A549 treated with GW870086 at 1 μM for 4 hours (cell line): ENCODE results near the gene TEX53. TPM values are rescaled to one million over a fixed set of nuclear protein-coding genes. Genes with fewer than 3 reads are reported as not detected.

Experiments
- total RNA-seq: library from RNA; stranded (reverse); fragments of 200-300 nt; extraction: Qiagen RNA extraction; gene quantifications from 5 replicates; pipeline ENCODE4 v1.2.3, GENCODE V29; 2022; ENCODE audit warnings: low read depth

Gene TEX53
- not detected in 5 replicates for total RNA-seq

DNA sequence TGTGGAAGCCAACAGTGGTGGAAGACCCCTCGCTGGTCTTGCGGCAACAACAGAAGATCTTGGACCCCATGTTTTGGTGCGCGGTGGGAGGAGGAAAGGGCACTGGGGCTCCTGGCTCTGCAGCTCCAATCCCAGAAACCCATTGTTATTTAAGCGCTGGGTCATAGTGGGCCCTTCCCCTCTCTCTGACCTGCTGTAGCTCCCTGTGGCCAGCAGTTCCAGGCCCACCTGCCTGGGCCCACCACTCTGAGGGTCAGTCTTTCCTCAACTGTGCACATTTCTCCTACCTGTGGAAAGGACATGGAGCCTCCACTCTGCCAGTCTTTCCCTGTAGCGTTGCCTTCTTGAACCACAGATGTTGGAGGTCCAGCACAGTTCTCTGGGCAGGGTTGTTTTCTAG lies at the start of gene TEX53:
TEX53 (minus strand) TSS at position 101 of the 400 bp plus-strand sequence; CDS start at position 70, 31 bp downstream.

GRCh38 chr9:114681594-114682332 lies 24.2 kb upstream of the TEX53 start, which contains the start of gene TEX48:
Gene TEX48 (minus strand): TSS chr9:114682192. CDS start chr9:114671723, 10,469 bp downstream.

Other genes with a start within 250 kb of the TEX53 start
- gene WHRN, start 152.3 kb downstream of the TEX53 start, total RNA-seq = 4.4 to 7.5 TPM (median 6.8 TPM) in 5 replicates
- gene ATP6V1G1, start 70.0 kb downstream of the TEX53 start, total RNA-seq = 113 to 150 TPM (median 121 TPM) in 5 replicates
- gene TMEM268, start 46.5 kb downstream of the TEX53 start, total RNA-seq = 10.3 to 13.6 TPM (median 10.9 TPM) in 5 replicates
- not detected in 5 replicates for gene TEX48, start 24.4 kb upstream of the TEX53 start, total RNA-seq
- gene TNFSF15, start 148.2 kb upstream of the TEX53 start, total RNA-seq = 0.13 to 0.17 TPM (median 0.15 TPM) in 5 replicates